GM21619 (cell line): Measurements from ENCODE around the gene NPAP1.
"Not testable (repeated sequence)": the region's sequence is repeated elsewhere in the genome, so short reads cannot be mapped to it uniquely, and the experiment has no call there.

Source experiments
- ATAC-seq: cut with Tn5 transposase; IDR thresholded peaks from one replicate; pipeline ENCODE4 v1.9.1; 2021; ENCODE audit not compliant: unreplicated experiment

Gene NPAP1

GRCh38 chr15:24675332-24676144, at the start of gene NPAP1:
Gene NPAP1 (plus strand): TSS chr15:24675775. CDS start chr15:24675868, 93 bp downstream.
- ATAC-seq, result no peak

- ATAC-seq, result no peak
Measured at GRCh38 chr15:24627443-24627842, 48.1 kb upstream of the NPAP1 start.

DNA sequence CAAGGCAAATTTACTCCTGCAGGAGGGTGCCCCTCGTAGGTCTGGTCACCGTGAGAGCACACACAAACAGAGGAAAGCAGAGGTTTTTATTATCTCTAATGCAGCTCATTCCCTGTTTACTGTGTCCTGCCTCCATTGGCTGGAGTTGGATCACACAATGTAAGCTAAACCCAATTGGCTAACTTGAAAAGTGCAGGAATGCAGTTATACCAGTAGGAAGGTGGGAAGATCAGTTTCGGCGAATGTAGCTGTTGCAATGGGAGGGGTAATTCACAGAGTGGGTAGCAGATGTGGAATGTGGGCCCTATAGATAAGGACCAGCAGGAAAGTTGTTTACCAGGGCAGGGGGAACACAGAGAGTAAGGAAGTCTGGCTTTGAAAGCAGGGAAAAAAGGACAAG, 42.5 kb upstream of the NPAP1 start:
- ATAC-seq, result no peak

DNA sequence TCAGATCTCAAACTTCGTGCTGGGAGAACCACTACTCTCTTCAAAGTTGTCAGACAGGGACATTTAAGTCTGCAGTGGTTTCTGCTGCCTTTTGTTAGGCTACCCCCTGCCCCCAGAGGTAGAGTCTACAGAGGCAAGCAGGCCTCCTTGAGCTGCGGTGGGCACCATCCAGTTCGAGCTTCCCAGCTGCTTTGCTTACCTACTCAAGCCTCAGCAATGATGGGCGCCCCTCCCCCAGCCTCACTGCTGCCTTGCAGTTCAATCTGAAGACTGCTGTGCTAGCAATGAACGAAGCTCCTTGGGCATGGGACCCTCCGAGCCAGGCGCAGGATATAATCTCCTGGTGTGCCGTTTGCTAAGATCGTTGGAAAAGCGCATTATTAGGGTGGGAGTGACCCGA, 36.2 kb upstream of the NPAP1 start:
- ATAC-seq, result not testable (repeated sequence)

GRCh38 chr15:24645627-24646026, 29.9 kb upstream of the NPAP1 start:
- no peak for ATAC-seq

DNA sequence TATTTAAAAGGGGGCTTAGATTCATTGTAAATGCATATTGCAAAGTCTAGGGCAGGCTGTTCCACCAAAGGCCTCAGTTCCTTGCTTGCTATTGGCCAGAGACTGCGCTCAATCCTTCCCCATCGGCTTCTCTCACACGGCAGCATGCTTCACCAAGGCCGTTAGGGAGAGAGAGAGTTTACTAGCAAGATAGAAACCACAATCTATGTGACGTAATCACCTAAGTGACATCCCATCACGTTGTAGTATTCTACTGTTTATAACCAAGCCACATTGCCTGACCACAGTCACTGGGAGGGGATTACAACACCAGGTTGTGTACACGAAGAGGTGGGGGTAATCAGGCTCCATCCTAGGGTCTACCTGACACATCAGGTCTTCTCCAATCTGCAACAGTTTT, 16.0 kb upstream of the NPAP1 start:
- ATAC-seq, result no peak

GRCh38 chr15:24662991-24663390, 12.6 kb upstream of the NPAP1 start:
- no peak for ATAC-seq

- no peak for ATAC-seq
Measured at GRCh38 chr15:24676431-24676830, 856 bp downstream of the NPAP1 start.

GRCh38 chr15:24678485-24678884, 2.9 kb downstream of the NPAP1 start:
- ATAC-seq, result no peak

- no peak for ATAC-seq
Measured at GRCh38 chr15:24682002-24682401, 6.4 kb downstream of the NPAP1 start.

- not testable (repeated sequence) for ATAC-seq
Measured at GRCh38 chr15:24682905-24683304, 7.3 kb downstream of the NPAP1 start.

- no peak for ATAC-seq
Measured at GRCh38 chr15:24683736-24684135, 8.2 kb downstream of the NPAP1 start.

GRCh38 chr15:24684313-24684712, 8.7 kb downstream of the NPAP1 start:
- ATAC-seq, result no peak

DNA sequence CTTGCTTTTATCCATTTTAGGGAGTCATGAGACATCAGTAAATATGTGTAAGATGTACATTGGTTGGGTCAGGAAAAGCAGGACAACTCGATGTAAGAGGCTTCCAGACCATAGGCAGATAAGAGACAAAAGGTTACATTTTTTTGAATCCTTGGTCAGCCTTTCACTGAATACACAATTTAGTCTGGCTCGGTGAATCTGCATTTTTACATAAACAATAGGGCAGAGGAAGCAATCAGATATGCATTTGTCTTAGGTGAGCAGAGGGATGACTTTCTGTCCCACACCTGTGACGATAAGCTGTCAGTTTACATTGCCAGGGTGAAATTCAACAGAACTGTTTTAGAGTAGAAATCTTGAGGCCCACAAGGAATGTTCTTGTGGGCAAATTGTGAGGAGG, 20.6 kb downstream of the NPAP1 start:
- no peak for ATAC-seq

DNA sequence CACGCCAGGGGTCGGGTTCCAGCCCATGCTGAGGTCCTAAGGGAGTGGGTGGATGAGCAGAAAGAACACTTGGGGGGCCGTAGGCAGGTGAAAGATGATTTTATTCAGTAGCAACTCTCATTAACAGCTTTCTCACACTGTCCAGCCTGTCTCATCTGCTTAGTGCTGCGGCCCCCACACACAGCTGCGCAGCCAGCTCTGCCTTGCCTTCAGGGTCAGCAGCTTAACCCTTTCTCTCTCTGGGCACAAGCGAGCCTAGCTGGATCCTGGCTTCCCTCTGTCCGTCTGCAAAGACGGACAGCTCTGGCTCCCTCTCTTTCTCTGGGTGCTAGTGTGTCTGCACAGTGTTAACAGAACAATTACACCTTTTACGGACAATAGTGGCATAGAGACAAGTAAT, 21.3 kb downstream of the NPAP1 start:
- ATAC-seq, result no peak

GRCh38 chr15:24718289-24719082, 42.9 kb downstream of the NPAP1 start:
- ATAC-seq, result no peak

- ATAC-seq, result no peak
Measured at GRCh38 chr15:24729760-24730159, 54.2 kb downstream of the NPAP1 start.
